ENCODE data around the gene TEX22.

- TF ChIP-seq CTCF (conservative IDR thresholded peaks at IDR 0.05 in 1 of 2, IDR thresholded peaks at IDR 0.05 in 1 of 2; ENCODE audit: extremely low read depth in 1 of 2, insufficient read depth in 1 of 2, low read depth in 1 of 2, low read length in 2 of 2) (no peak), EZH2 (IDR thresholded peaks at IDR 0.05; ENCODE audit: borderline replicate concordance, low read length) (no peak)
Measured at GRCh38 chr14:105455086-105455640, 56.8 kb downstream of the TEX22 start.

Measured in mammary epithelial cell (primary cell).